Thoracic aorta endothelial cell (primary cell): Measurements from ENCODE around the gene CDK5RAP1. TPM values are rescaled to one million over a fixed set of nuclear protein-coding genes. Genes with fewer than 3 reads are reported as not detected.

ENCODE experiments used
- total RNA-seq: library from RNA; depleted of rRNA; stranded (reverse); fragments of >200 nt; gene quantifications from 2 replicates; pipeline ENCODE4 v1.2.3, GENCODE V29; 2012

CDK5RAP1 gene
- total RNA-seq = 25.5 and 25.8 TPM in 2 replicates

GRCh38 chr20:33401184-33401920, at the start of gene CDK5RAP1:
TSS of gene CDK5RAP1 (minus strand) at chr20:33401519. CDS start at chr20:33397064, 4,455 bp downstream.

GRCh38 chr20:33443512-33444239, 42.4 kb upstream of the CDK5RAP1 start, which contains the start of gene SNTA1:
TSS of gene SNTA1 (minus strand) at chr20:33443763. CDS start at chr20:33443620, 143 bp downstream.

Other genes with a start within 250 kb of the CDK5RAP1 start
- not detected in 2 replicates for gene BPIFA2, start 233.4 kb downstream of the CDK5RAP1 start, total RNA-seq
- gene BPIFA3, start 184.2 kb downstream of the CDK5RAP1 start, total RNA-seq = not detected in 2 replicates
- not detected in 2 replicates for gene BPIFA1, start 165.5 kb downstream of the CDK5RAP1 start, total RNA-seq
- gene BPIFB1, start 118.3 kb downstream of the CDK5RAP1 start, total RNA-seq = not detected in 2 replicates
- 5.3 and 7.6 TPM in 2 replicates for gene SNTA1, start 42.2 kb upstream of the CDK5RAP1 start, total RNA-seq
- gene CBFA2T2, start 88.6 kb upstream of the CDK5RAP1 start, total RNA-seq = 6.2 and 6.3 TPM in 2 replicates